Choroid plexus epithelial cell (primary cell): ENCODE measurements around the gene TMEM109.
A peak's percentile ranks its signal among the peaks of the same experiment; 100 is the strongest.

Source experiments
- DNase-seq: peaks from one replicate; pipeline ENCODE4 v3.0.0-alpha.2; 2010; ENCODE audit warnings: low read depth
- H3K4me3 ChIP-seq: 2 replicates; pipeline ENCODE4 v1.5.1; 2011; ENCODE audit warnings: low read depth, mild to moderate bottlenecking, control low read depth, low read length, moderate library complexity
- CTCF ChIP-seq: conservative IDR thresholded peaks from 2 replicates; pipeline ENCODE4 v1.5.1; 2011; ENCODE audit warnings: low read depth, mild to moderate bottlenecking, control low read depth, inconsistent platforms, low read length, moderate library complexity

TMEM109 gene

GRCh38 chr11:60955571-60955970 lies 41.6 kb downstream of the TMEM109 start:
- no peak for DNase-seq
- TF ChIP-seq CTCF, result no peak
- no peak overlapping the region for H3K4me3 ChIP-seq

- no peak for TF ChIP-seq CTCF
- H3K4me3 ChIP-seq, result no peak overlapping the region
- DNase-seq, result peak; percentile 56
These were observed 43.2 kb downstream of the TMEM109 start for GRCh38 chr11:60957188-60957587.

- TF ChIP-seq CTCF, result no peak
- no peak overlapping the region for H3K4me3 ChIP-seq
- no peak for DNase-seq
These were observed 45.5 kb downstream of the TMEM109 start for GRCh38 chr11:60959431-60959830.

- no peak for DNase-seq
These were observed 46.4 kb downstream of the TMEM109 start for GRCh38 chr11:60960405-60960804.

GRCh38 chr11:60964801-60965200 lies 50.8 kb downstream of the TMEM109 start:
- no peak for TF ChIP-seq CTCF
- no peak for DNase-seq
- no peak overlapping the region for H3K4me3 ChIP-seq

More at GRCh38 chr11:60960405-60960804, 46.4 kb downstream of the TMEM109 start:
- TF ChIP-seq CTCF, result no peak
- H3K4me3 ChIP-seq, result no peak overlapping the region

- no peak for TF ChIP-seq CTCF
- no peak for DNase-seq
- H3K4me3 ChIP-seq, result no peak overlapping the region
These were observed 52.9 kb downstream of the TMEM109 start for GRCh38 chr11:60966890-60967289.

GRCh38 chr11:60968223-60968622 lies 54.3 kb downstream of the TMEM109 start:
- no peak for TF ChIP-seq CTCF
- no peak overlapping the region for H3K4me3 ChIP-seq
- no peak for DNase-seq
